ENCODE results near the gene HS3ST4.

Gene HS3ST4

DNA sequence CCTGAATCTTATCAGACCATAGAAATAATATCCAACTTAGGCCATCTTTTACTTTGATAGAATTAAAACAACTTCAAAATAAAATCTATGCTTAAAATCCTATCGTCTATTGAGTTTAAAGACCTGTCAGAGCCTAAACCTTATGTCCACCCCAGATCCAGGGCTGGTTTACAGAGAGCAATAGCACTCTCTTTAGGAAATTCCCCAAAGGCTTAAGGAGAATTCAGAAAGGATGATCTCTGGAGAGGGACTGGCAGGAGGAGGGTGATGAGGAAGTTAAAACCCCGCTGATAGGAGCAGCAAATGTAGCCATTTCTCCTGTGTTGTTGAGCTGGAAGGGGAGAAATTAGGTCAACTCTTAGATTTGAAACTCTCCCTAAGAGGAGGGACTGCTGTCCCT lies 175.3 kb downstream of the HS3ST4 start:
- no peaks in the 10 kb centered on the region for H3K36me3 ChIP-seq (replicated peaks)
- no peaks in the 10 kb centered on the region for H3K4me1 ChIP-seq
- in situ Hi-C loops (cut with MboI; ENCODE audit: low sequenced_read_pairs): no loop called here
- no peaks in the 10 kb centered on the region for H3K9me3 ChIP-seq
- DNase-seq (ENCODE audit: low spot score in 2 of 2): no peak
- H3K27me3 ChIP-seq (ENCODE audit: low read depth): no peaks in the 10 kb centered on the region
- H3K4me3 ChIP-seq: no peak overlapping the region

GRCh38 chr16:25868106-25868505 lies 176.3 kb downstream of the HS3ST4 start:
- in situ Hi-C loops (cut with MboI; ENCODE audit: low sequenced_read_pairs): no loop called here

GRCh38 chr16:25868706-25869370 lies 177.1 kb downstream of the HS3ST4 start:
- Histone ChIP-seq H3K9me3 (no peaks in the 10 kb centered on the region), H3K4me3 (no peak overlapping the region), H3K27me3 (ENCODE audit: low read depth) (no peaks in the 10 kb centered on the region), H3K4me1 (no peaks in the 10 kb centered on the region), H3K36me3 (replicated peaks) (no peaks in the 10 kb centered on the region)
- in situ Hi-C loops (cut with MboI; ENCODE audit: low sequenced_read_pairs): no loop called here
- no peak for DNase-seq (ENCODE audit: low spot score in 2 of 2)

More at GRCh38 chr16:25868106-25868505, 176.3 kb downstream of the HS3ST4 start:
- H3K4me1 ChIP-seq: no peaks in the 10 kb centered on the region
- DNase-seq (ENCODE audit: low spot score in 2 of 2): no peak
- no peaks in the 10 kb centered on the region for H3K9me3 ChIP-seq
- H3K27me3 ChIP-seq (ENCODE audit: low read depth): no peaks in the 10 kb centered on the region
- no peak overlapping the region for H3K4me3 ChIP-seq
- H3K36me3 ChIP-seq (replicated peaks): no peaks in the 10 kb centered on the region

DNA sequence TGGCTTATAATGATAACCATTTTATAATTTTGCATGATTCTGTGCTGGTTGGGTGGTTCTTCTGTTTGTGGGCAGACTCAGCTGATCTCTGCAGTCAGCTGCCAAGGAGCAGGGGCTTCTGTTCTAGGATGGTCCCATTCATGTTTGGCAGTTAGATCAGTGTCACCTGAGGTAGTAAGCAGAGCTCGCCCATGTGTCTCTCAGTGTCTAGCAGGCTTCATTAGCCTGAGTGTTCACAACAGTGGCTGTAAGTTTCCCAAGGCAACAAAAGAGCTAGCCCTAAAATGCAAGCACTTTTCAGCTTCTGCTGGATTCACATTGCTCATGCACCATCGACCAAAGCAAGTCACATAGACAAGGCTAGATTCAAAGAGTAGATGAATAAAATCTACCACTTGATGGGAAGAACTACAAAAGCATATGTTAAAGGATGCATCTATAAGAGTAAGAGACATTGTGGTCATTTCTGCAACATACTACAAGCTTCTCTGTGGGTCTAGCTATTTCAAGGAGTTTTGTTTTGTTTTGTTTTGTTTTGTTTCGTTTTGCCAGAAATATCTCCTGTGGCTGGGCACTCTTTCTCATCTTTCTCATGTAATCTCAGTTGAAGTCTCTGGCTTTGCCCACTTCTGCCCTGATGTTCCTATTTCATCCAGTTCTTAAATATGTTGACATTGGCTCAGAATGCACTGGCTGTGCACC lies 180.8 kb downstream of the HS3ST4 start:
- Histone ChIP-seq H3K4me1 (no peaks in the 10 kb centered on the region), H3K36me3 (replicated peaks) (no peaks in the 10 kb centered on the region), H3K9me3 (no peaks in the 10 kb centered on the region), H3K27me3 (ENCODE audit: low read depth) (no peaks in the 10 kb centered on the region), H3K4me3 (no peak overlapping the region)
- DNase-seq (ENCODE audit: low spot score in 2 of 2): no peak
- in situ Hi-C loops (cut with MboI; ENCODE audit: low sequenced_read_pairs): no loop called here

GRCh38 chr16:25874196-25874595 lies 182.4 kb downstream of the HS3ST4 start:
- in situ Hi-C loops (cut with MboI; ENCODE audit: low sequenced_read_pairs): no loop called here
- H3K9me3 ChIP-seq: no peaks in the 10 kb centered on the region
- no peaks in the 10 kb centered on the region for H3K4me1 ChIP-seq
- H3K36me3 ChIP-seq (replicated peaks): no peaks in the 10 kb centered on the region
- no peaks in the 10 kb centered on the region for H3K27me3 ChIP-seq (ENCODE audit: low read depth)
- DNase-seq (ENCODE audit: low spot score in 2 of 2): no peak
- H3K4me3 ChIP-seq: no peak overlapping the region

- Histone ChIP-seq H3K9me3 (no peaks in the 10 kb centered on the region), H3K36me3 (replicated peaks) (no peaks in the 10 kb centered on the region), H3K4me1 (no peaks in the 10 kb centered on the region), H3K4me3 (no peak overlapping the region), H3K27me3 (ENCODE audit: low read depth) (no peaks in the 10 kb centered on the region)
- in situ Hi-C loops (cut with MboI; ENCODE audit: low sequenced_read_pairs): no loop called here
- DNase-seq (ENCODE audit: low spot score in 2 of 2): no peak
Observed at GRCh38 chr16:25875956-25876598, 184.3 kb downstream of the HS3ST4 start.

GRCh38 chr16:25877103-25877502 lies 185.3 kb downstream of the HS3ST4 start:
- no peak overlapping the region for H3K4me3 ChIP-seq
- in situ Hi-C loops (cut with MboI; ENCODE audit: low sequenced_read_pairs): no loop called here
- no peaks in the 10 kb centered on the region for H3K9me3 ChIP-seq
- H3K4me1 ChIP-seq: no peaks in the 10 kb centered on the region
- DNase-seq (ENCODE audit: low spot score in 2 of 2): no peak
- no peaks in the 10 kb centered on the region for H3K27me3 ChIP-seq (ENCODE audit: low read depth)
- H3K36me3 ChIP-seq (replicated peaks): no peaks in the 10 kb centered on the region

GRCh38 chr16:25886598-25886997 lies 194.8 kb downstream of the HS3ST4 start:
- DNase-seq (ENCODE audit: low spot score in 2 of 2): no peak
- H3K9me3 ChIP-seq: no peaks in the 10 kb centered on the region
- H3K4me1 ChIP-seq: no peaks in the 10 kb centered on the region
- in situ Hi-C loops (cut with MboI; ENCODE audit: low sequenced_read_pairs): no loop called here
- no peaks in the 10 kb centered on the region for H3K27me3 ChIP-seq (ENCODE audit: low read depth)
- no peaks in the 10 kb centered on the region for H3K36me3 ChIP-seq (replicated peaks)
- no peak overlapping the region for H3K4me3 ChIP-seq

GRCh38 chr16:25888868-25889267 lies 197.1 kb downstream of the HS3ST4 start:
- no peaks in the 10 kb centered on the region for H3K4me1 ChIP-seq
- no peak for DNase-seq (ENCODE audit: low spot score in 2 of 2)
- H3K27me3 ChIP-seq (ENCODE audit: low read depth): no peaks in the 10 kb centered on the region
- H3K9me3 ChIP-seq: no peaks in the 10 kb centered on the region
- no peak overlapping the region for H3K4me3 ChIP-seq
- H3K36me3 ChIP-seq (replicated peaks): no peaks in the 10 kb centered on the region
- in situ Hi-C loops (cut with MboI; ENCODE audit: low sequenced_read_pairs): no loop called here

DNA sequence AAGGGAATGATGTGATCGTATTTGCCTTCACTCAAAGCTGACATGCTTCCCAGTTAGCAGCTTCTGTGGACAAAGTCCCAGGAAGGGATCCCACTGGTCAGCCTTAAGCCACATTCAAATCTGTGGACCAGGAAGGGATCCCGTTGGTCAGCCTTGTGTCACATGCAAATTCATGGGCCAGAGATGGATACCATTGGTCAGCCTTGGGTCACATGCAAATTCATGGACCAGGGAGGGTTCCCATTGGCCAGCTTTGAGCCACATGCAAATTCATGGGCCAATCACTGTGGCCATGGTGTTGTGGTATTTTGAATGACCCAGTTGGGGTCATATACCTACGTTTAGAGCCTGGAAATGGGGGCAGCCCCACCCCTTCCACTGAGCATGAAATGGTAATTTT lies 201.6 kb downstream of the HS3ST4 start:
- Histone ChIP-seq H3K4me1 (no peaks in the 10 kb centered on the region), H3K9me3 (no peaks in the 10 kb centered on the region), H3K36me3 (replicated peaks) (no peaks in the 10 kb centered on the region), H3K4me3 (no peak overlapping the region), H3K27me3 (ENCODE audit: low read depth) (no peaks in the 10 kb centered on the region)
- in situ Hi-C loops (cut with MboI; ENCODE audit: low sequenced_read_pairs): no loop called here
- DNase-seq (ENCODE audit: low spot score in 2 of 2): no peak

DNA sequence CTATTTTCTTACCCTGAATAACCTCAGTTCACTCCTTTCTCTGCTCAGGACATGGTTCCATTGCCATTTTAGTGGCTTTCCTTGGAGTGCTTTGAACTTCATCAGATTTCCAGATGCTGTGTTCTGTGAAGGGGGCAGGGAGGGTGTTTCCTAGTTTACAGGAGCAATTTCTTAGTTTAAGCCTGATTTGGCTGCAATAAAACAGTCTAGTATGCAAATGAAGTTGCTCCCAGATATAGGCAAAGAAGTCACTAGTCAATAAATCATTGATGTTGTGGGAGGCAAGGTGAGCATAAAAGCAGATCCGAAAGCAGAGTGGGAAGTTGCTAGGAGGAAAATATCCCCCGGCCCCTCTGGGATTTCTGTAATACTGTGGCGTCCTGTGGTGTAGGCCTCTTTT lies 202.3 kb downstream of the HS3ST4 start:
- Histone ChIP-seq H3K9me3 (no peaks in the 10 kb centered on the region), H3K4me1 (no peaks in the 10 kb centered on the region), H3K4me3 (no peak overlapping the region), H3K36me3 (replicated peaks) (no peaks in the 10 kb centered on the region), H3K27me3 (ENCODE audit: low read depth) (no peaks in the 10 kb centered on the region)
- DNase-seq (ENCODE audit: low spot score in 2 of 2): no peak
- in situ Hi-C loops (cut with MboI; ENCODE audit: low sequenced_read_pairs): no loop called here

- Histone ChIP-seq H3K36me3 (replicated peaks) (no peaks in the 10 kb centered on the region), H3K4me1 (no peaks in the 10 kb centered on the region), H3K27me3 (ENCODE audit: low read depth) (no peaks in the 10 kb centered on the region), H3K9me3 (no peaks in the 10 kb centered on the region), H3K4me3 (no peak overlapping the region)
- no peak for DNase-seq (ENCODE audit: low spot score in 2 of 2)
- in situ Hi-C loops (cut with MboI; ENCODE audit: low sequenced_read_pairs): no loop called here
Observed at GRCh38 chr16:25895380-25895779, 203.6 kb downstream of the HS3ST4 start.

DNA sequence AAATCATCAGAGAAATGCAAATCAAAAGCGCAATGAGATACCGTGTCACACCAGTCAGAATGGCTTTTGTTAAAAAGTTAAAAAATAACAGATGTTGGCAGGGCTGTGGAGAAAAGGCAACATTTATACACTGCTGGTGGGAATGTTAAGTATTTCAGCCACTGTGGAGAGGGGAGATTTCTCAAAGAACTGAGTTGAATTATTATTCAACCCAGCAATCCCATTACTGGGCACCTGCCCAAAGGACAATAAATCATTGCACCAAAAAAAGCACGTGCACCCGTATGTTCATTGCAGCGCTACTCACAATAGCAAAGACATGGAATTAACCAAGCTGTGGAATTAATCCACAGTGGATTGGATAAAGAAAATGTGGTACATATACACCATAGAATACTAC lies 204.7 kb downstream of the HS3ST4 start:
- Histone ChIP-seq H3K36me3 (replicated peaks) (no peaks in the 10 kb centered on the region), H3K27me3 (ENCODE audit: low read depth) (no peaks in the 10 kb centered on the region), H3K4me3 (no peak overlapping the region), H3K9me3 (no peaks in the 10 kb centered on the region), H3K4me1 (no peaks in the 10 kb centered on the region)
- in situ Hi-C loops (cut with MboI; ENCODE audit: low sequenced_read_pairs): no loop called here
- DNase-seq (ENCODE audit: low spot score in 2 of 2): no peak

- no peaks in the 10 kb centered on the region for H3K27me3 ChIP-seq (ENCODE audit: low read depth)
- H3K9me3 ChIP-seq: no peaks in the 10 kb centered on the region
- H3K36me3 ChIP-seq (replicated peaks): no peaks in the 10 kb centered on the region
- no peaks in the 10 kb centered on the region for H3K4me1 ChIP-seq
- no peak for DNase-seq (ENCODE audit: low spot score in 2 of 2)
- no peak overlapping the region for H3K4me3 ChIP-seq
- in situ Hi-C loops (cut with MboI; ENCODE audit: low sequenced_read_pairs): no loop called here
Observed at GRCh38 chr16:25897702-25898101, 205.9 kb downstream of the HS3ST4 start.

Data from HAP-1 (cell line).